Upper lobe of right lung (tissue), 1 donor: ENCODE results near the gene KIF14. TPM values are rescaled to one million over a fixed set of nuclear protein-coding genes. Genes with fewer than 3 reads are reported as not detected.

ENCODE experiments used
- ATAC-seq: fragments of 200-7000 bp; cut with Tn5 transposase; one replicate; pipeline ENCODE4 v1.9.1; 2020; ENCODE audit warnings: mild to moderate bottlenecking, moderate library complexity
- DNase-seq: peaks from one replicate; pipeline ENCODE4 v3.0.0-alpha.2; 2020
- H3K27ac ChIP-seq: fragments of 200-600 bp; one replicate; pipeline ENCODE4 v1.8.0; 2022
- H3K27me3 ChIP-seq: fragments of 200-600 bp; one replicate; pipeline ENCODE4 v1.8.0; 2022; ENCODE audit warnings: mild to moderate bottlenecking
- H3K36me3 ChIP-seq: fragments of 200-600 bp; one replicate; pipeline ENCODE4 v1.8.0; 2022
- H3K4me1 ChIP-seq: fragments of 200-600 bp; one replicate; pipeline ENCODE4 v1.8.0; 2022
- H3K4me3 ChIP-seq: fragments of 200-600 bp; one replicate; pipeline ENCODE4 v1.8.0; 2022; ENCODE audit warnings: mild to moderate bottlenecking
- H3K9me3 ChIP-seq: fragments of 200-600 bp; one replicate; pipeline ENCODE4 v1.8.0; 2022
- CTCF ChIP-seq: fragments of 200-600 bp; IDR thresholded peaks from one replicate; pipeline ENCODE4 v1.8.0; 2022; ENCODE audit warnings: antibody characterized with exemption
- intact Hi-C: fragments of 100-400 bp; cut with DNase I; formaldehyde crosslinking; loops from one replicate; pipeline ENCODE4 v1.11.0; 2022
- total RNA-seq: library from RNA; stranded (reverse); fragmentation: NEBNext Ultra II Directional; extraction: Animal tissue kit (Norgen Biotek cat#: 25700); gene quantifications from one replicate; pipeline ENCODE4 v1.2.1, GENCODE V29; 2021
- donor health status: DM: no; HTN: yes; CAD: no; lungs with severe emphysema.

KIF14 gene
- total RNA-seq, 1 donor from 2014 or later: 0.23 TPM

GRCh38 chr1:200524092-200524491 lies 96.5 kb downstream of the KIF14 start:
- Histone ChIP-seq H3K9me3 (no peaks in the 10 kb centered on the region), H3K4me3 (no peak overlapping the region), H3K27ac (no peak overlapping the region), H3K36me3 (no peaks in the 10 kb centered on the region), H3K27me3 (no peaks in the 10 kb centered on the region), H3K4me1 (peaks cover 3% of the 10 kb centered on the region)
- ATAC-seq (no peak), DNase-seq (no peak)
- intact Hi-C loops: no loop called here
- TF ChIP-seq CTCF: no peak

GRCh38 chr1:200520735-200521134 lies 99.8 kb downstream of the KIF14 start:
- H3K27me3 ChIP-seq: no peaks in the 10 kb centered on the region
- intact Hi-C loops: no loop called here
- ATAC-seq (peak; percentile 46), DNase-seq (no peak)
- peaks cover 3% of the 10 kb centered on the region for H3K4me1 ChIP-seq
- H3K9me3 ChIP-seq: no peaks in the 10 kb centered on the region
- no peaks in the 10 kb centered on the region for H3K36me3 ChIP-seq
- no peak overlapping the region for H3K4me3 ChIP-seq
- H3K27ac ChIP-seq: no peak overlapping the region
- TF ChIP-seq CTCF: no peak

- no peak for DNase-seq
- H3K4me1 ChIP-seq: no peaks in the 10 kb centered on the region
- no peak for TF ChIP-seq CTCF
- H3K27me3 ChIP-seq: no peaks in the 10 kb centered on the region
- no peak overlapping the region for H3K4me3 ChIP-seq
- no peaks in the 10 kb centered on the region for H3K9me3 ChIP-seq
- ATAC-seq: no peak
- H3K36me3 ChIP-seq: no peaks in the 10 kb centered on the region
- H3K27ac ChIP-seq: no peak overlapping the region
- intact Hi-C loops: no loop called here
These were observed 102.0 kb downstream of the KIF14 start for GRCh38 chr1:200518524-200518923.

- intact Hi-C loops: no loop called here
These were observed 108.4 kb downstream of the KIF14 start for GRCh38 chr1:200512191-200512590.

GRCh38 chr1:200510228-200510623 lies 110.3 kb downstream of the KIF14 start:
- DNase-seq: no peak
- intact Hi-C loops: no loop called here
- peak; percentile 97 for TF ChIP-seq CTCF
- Histone ChIP-seq H3K27me3 (peaks cover 6% of the 10 kb centered on the region), H3K4me3 (no peak overlapping the region), H3K4me1 (no peaks in the 10 kb centered on the region), H3K27ac (no peak overlapping the region), H3K36me3 (no peaks in the 10 kb centered on the region), H3K9me3 (no peaks in the 10 kb centered on the region)
- ATAC-seq: peak; percentile 99

More at GRCh38 chr1:200512191-200512590, 108.4 kb downstream of the KIF14 start:
- no peak overlapping the region for H3K4me3 ChIP-seq
- TF ChIP-seq CTCF: no peak
- ATAC-seq (no peak), DNase-seq (no peak)
- no peaks in the 10 kb centered on the region for H3K4me1 ChIP-seq
- H3K27me3 ChIP-seq: peaks cover 6% of the 10 kb centered on the region
- no peaks in the 10 kb centered on the region for H3K9me3 ChIP-seq
- no peak overlapping the region for H3K27ac ChIP-seq
- H3K36me3 ChIP-seq: no peaks in the 10 kb centered on the region

GRCh38 chr1:200506471-200506870 lies 114.1 kb downstream of the KIF14 start:
- no peak overlapping the region for H3K27ac ChIP-seq
- no peak overlapping the region for H3K4me3 ChIP-seq
- no peaks in the 10 kb centered on the region for H3K4me1 ChIP-seq
- no peak for TF ChIP-seq CTCF
- intact Hi-C loops: no loop called here
- H3K9me3 ChIP-seq: no peaks in the 10 kb centered on the region
- no peaks in the 10 kb centered on the region for H3K36me3 ChIP-seq
- no peak for ATAC-seq
- H3K27me3 ChIP-seq: peaks cover 6% of the 10 kb centered on the region
- DNase-seq: no peak
